HepG2 (cell line): Measurements from ENCODE around the gene ARHGDIG. TPM values are rescaled to one million over a fixed set of nuclear protein-coding genes. Genes with fewer than 3 reads are reported as not detected.

ENCODE experiments used
- ATAC-seq: fragments of 200-7000 bp; cut with Tn5 transposase; 3 replicates; pipeline ENCODE4 v1.9.1; 2020; ENCODE audit warnings: mild to moderate bottlenecking, moderate library complexity
- BruUV-seq: library from RNA; stranded (reverse); fragments of 400-500 nt; replicated peaks from 2 replicates; lab custom pipeline; 2021; lab: Mats Ljungman, UMichigan
- CTCF ChIA-PET: fragments of 300-600 bp; formaldehyde crosslinking; extraction: SDS; loops from one replicate; lab custom pipeline; 2021; ENCODE audit warnings: low total read pairs, inconsistent platforms, low intra/inter-chr PET ratio; lab: Yijun Ruan, JAX
- POLR2A ChIA-PET: fragments of 350-600 bp; sonication (Branson Sonifier 250); formaldehyde crosslinking; loops from one replicate; lab custom pipeline; 2020; ENCODE audit warnings: antibody characterized with exemption, inconsistent platforms; lab: Yijun Ruan, JAX
- DNase-seq: peaks from one replicate; pipeline ENCODE4 v3.0.0-alpha.2; 2015; ENCODE audit warnings: low spot score
- FAIRE-seq: peaks from 3 replicates; lab custom pipeline; 2011; peaks lifted over from hg19 to GRCh38; lab: Jason Lieb, UNC
- H2AFZ ChIP-seq: one replicate; pipeline ENCODE4 v1.6.1; 2011; ENCODE audit warnings: low read length, inconsistent platforms
- H3K27ac ChIP-seq: fragments of 300-600 bp; 3 replicates; pipeline ENCODE4 v1.8.0; 2011; ENCODE audit warnings: mixed run types, mild to moderate bottlenecking, mixed read lengths, low read length, inconsistent platforms; ENCODE audit not compliant: insufficient read depth; ENCODE audit errors: extremely low read length
- H3K27me3 ChIP-seq, 2 experiments: fragments of 200-600 bp in 1 of 2; 2 replicates in 1 of 2; 3 replicates in 1 of 2; pipeline versions ENCODE4 v1.6.0 to v1.8.0; 2011; ENCODE audit warnings: low read length in 2 of 2, mild to moderate bottlenecking in 2 of 2, moderate library complexity in 2 of 2, inconsistent platforms in 1 of 2; ENCODE audit not compliant: insufficient read depth in 2 of 2, control insufficient read depth in 1 of 2
- H3K36me3 ChIP-seq, 2 experiments: fragments of 200-600 bp in 1 of 2; replicated peaks in 1 of 2; 2 replicates in 1 of 2; 3 replicates in 1 of 2; pipeline versions ENCODE4 v1.5.1 to v1.8.0; 2011; ENCODE audit warnings: low read length in 2 of 2, inconsistent platforms in 1 of 2; ENCODE audit not compliant: insufficient read depth in 2 of 2, control insufficient read depth in 1 of 2
- H3K4me1 ChIP-seq: 2 replicates; pipeline ENCODE4 v1.5.1; 2012; ENCODE audit warnings: low read length, inconsistent platforms; ENCODE audit not compliant: insufficient read depth
- H3K4me2 ChIP-seq: 2 replicates; pipeline ENCODE4 v1.6.0; 2011; ENCODE audit warnings: low read depth, low read length, inconsistent platforms
- H3K4me3 ChIP-seq, 3 experiments: fragments of 200-600 bp in 1 of 3; sonication (generic), shearing (Covaris generic) in 1 of 3; replicated peaks in 1 of 3; 2 replicates each; pipeline ENCODE4 v1.5.1; 2011 to 2016; ENCODE audit warnings: low read length in 3 of 3, inconsistent platforms in 2 of 3, low read depth in 2 of 3, mild to moderate bottlenecking in 2 of 3, control low read depth in 1 of 3, mixed read lengths in 1 of 3; ENCODE audit not compliant: insufficient read depth in 1 of 3
- H3K79me2 ChIP-seq: one replicate; pipeline ENCODE4 v1.6.1; 2011; ENCODE audit warnings: low read length, inconsistent platforms; ENCODE audit not compliant: insufficient read depth
- H3K9ac ChIP-seq: 2 replicates; pipeline ENCODE4 v1.6.0; 2011; ENCODE audit warnings: mild to moderate bottlenecking, low read depth, low read length, inconsistent platforms; ENCODE audit not compliant: insufficient read depth
- H3K9me3 ChIP-seq: 2 replicates; pipeline ENCODE4 v1.5.1; 2012; ENCODE audit warnings: mild to moderate bottlenecking, low read length
- H4K20me1 ChIP-seq: 2 replicates; pipeline ENCODE4 v1.6.0; 2011; ENCODE audit warnings: inconsistent platforms, mild to moderate bottlenecking, low read length, moderate library complexity; ENCODE audit not compliant: insufficient read depth
- AGO2 ChIP-seq: fragments of 200-400 bp; formaldehyde crosslinking; optimal IDR thresholded peaks from 2 replicates; pipeline ENCODE3; 2017; ENCODE audit warnings: mild to moderate bottlenecking, low read depth, low read length, moderate library complexity
- FOXJ3 ChIP-seq: sonication (generic); formaldehyde crosslinking; IDR thresholded peaks from 2 replicates; pipeline ENCODE4 v1.4.0; 2020; ENCODE audit warnings: missing genetic modification reagents, mild to moderate bottlenecking, borderline replicate concordance
- NR2F1 ChIP-seq, 2 experiments: fragments of 450-650 bp in 1 of 2; formaldehyde crosslinking in 1 of 2; IDR thresholded peaks; 2 replicates each; pipeline versions ENCODE4 v1.5.0 to v1.6.1; 2016 to 2020; ENCODE audit warnings: mild to moderate bottlenecking in 1 of 2, missing compliant biosample characterization in 1 of 2, missing genetic modification reagents in 1 of 2, moderate library complexity in 1 of 2
- RORA ChIP-seq: sonication (generic); formaldehyde crosslinking; IDR thresholded peaks from 2 replicates; pipeline ENCODE4 v1.5.0; 2020; ENCODE audit warnings: mild to moderate bottlenecking, missing genetic modification reagents, moderate library complexity
- ZNF143 ChIP-seq: sonication (generic); formaldehyde crosslinking; IDR thresholded peaks from 2 replicates; pipeline ENCODE4 v1.4.0; 2020; ENCODE audit warnings: missing genetic modification reagents
- ZNF317 ChIP-seq: sonication (generic); formaldehyde crosslinking; IDR thresholded peaks from 2 replicates; pipeline ENCODE4 v1.5.0; 2020; ENCODE audit warnings: mild to moderate bottlenecking, missing genetic modification reagents
- ZSCAN21 ChIP-seq: sonication (generic); formaldehyde crosslinking; IDR thresholded peaks from 2 replicates; pipeline ENCODE4 v1.8.0; 2022; ENCODE audit warnings: mild to moderate bottlenecking, missing genetic modification reagents, moderate library complexity, borderline replicate concordance
- WGBS: methylation state at CpG from one replicate; pipeline ENCODE4 v1.1.6; 2017; ENCODE audit warnings: low lambda C conversion rate; 5-methylcytosine and 5-hydroxymethylcytosine counted together
- in situ Hi-C: cut with HindIII; loops from 2 replicates; pipeline ENCODE4 v1.10.0; 2017; ENCODE audit warnings: low pct_unique_long_range_greater_than_20kb; ENCODE audit not compliant: extremely low pct_ligation_motif_present
- intact Hi-C: fragments of 100-400 bp; cut with micrococcal nuclease; formaldehyde crosslinking; loops from one replicate; pipeline ENCODE4 v1.10.0; 2022; ENCODE audit not compliant: unreplicated experiment
- polyA plus RNA-seq, 8 experiments: library from polyadenylated mRNA; depleted of rRNA in 3 of 8; stranded (reverse) in 7 of 8; unstranded in 1 of 8; fragments of >200 nt; fragmentation: Illumina TruSeq in 4 of 8; extraction: Trizol in 4 of 8; gene quantifications; 2 replicates each; pipeline versions ENCODE4 v1.2.1 to v1.2.3, GENCODE V29; 2011 to 2016; ENCODE audit warnings: low read depth in 4 of 8, missing spikeins in 1 of 8, mixed read lengths in 1 of 8; ENCODE audit not compliant: insufficient read depth in 1 of 8
- total RNA-seq, 5 experiments: library from RNA; depleted of rRNA; stranded (reverse); fragments of >200 nt; fragmentation: Illumina TruSeq; extraction: Trizol; gene quantifications; 2 replicates each; pipeline ENCODE4 v1.2.3, GENCODE V29; 2016; ENCODE audit warnings: low read depth in 1 of 5
- TF ChIP-seq, protein P1 (sequence below): IDR thresholded peaks from 2 replicates; pipeline ENCODE4 v1.6.1; 2012; ENCODE audit warnings: low read depth, low read length, improper control_type of control experiment
- TF ChIP-seq, protein P2 (sequence below): sonication (generic); formaldehyde crosslinking; IDR thresholded peaks from 2 replicates; pipeline ENCODE4 v1.4.0; 2020; ENCODE audit warnings: missing genetic modification reagents, borderline replicate concordance

The ARHGDIG gene
- total and polyA plus RNA-seq, 2 of the 13 experiments (the other 11 are each of a cell fraction or from before 2014, with no cell fraction given): 0.24 to 0.48 TPM

- intact Hi-C loops: loop anchor here (5.0 kb wide), 1 partner anchor 52 kb away; no protein-coding TSS in a partner anchor
- WGBS: 93% methylated on average over 7 of the region's 22 CpGs
- H3K9me3 ChIP-seq: no peaks in the 10 kb centered on the region
- DNase-seq: no peak
- no peak for FAIRE-seq
- ChIA-PET POLR2A (no interaction called here), CTCF (no interaction called here)
- H3K27me3 ChIP-seq: no peaks in the 10 kb centered on the region
- peaks cover 15 to 69% of the 10 kb centered on the region in 2 experiments; a peak in 4 of 5 replicates for H3K36me3 ChIP-seq
- no peak overlapping the region for H3K9ac ChIP-seq
- in situ Hi-C loops: no loop called here
- H3K4me3 ChIP-seq: no peak overlapping the region
- no peaks in the 10 kb centered on the region for H3K4me1 ChIP-seq
- H3K27ac ChIP-seq: no peak overlapping the region
- no TSS peak for BruUV-seq
- no peaks in the 10 kb centered on the region for H3K79me2 ChIP-seq
- no peak overlapping the region for H3K4me2 ChIP-seq
- peak; percentile 19 for TF ChIP-seq AGO2
- TF ChIP-seq, protein P1, sequence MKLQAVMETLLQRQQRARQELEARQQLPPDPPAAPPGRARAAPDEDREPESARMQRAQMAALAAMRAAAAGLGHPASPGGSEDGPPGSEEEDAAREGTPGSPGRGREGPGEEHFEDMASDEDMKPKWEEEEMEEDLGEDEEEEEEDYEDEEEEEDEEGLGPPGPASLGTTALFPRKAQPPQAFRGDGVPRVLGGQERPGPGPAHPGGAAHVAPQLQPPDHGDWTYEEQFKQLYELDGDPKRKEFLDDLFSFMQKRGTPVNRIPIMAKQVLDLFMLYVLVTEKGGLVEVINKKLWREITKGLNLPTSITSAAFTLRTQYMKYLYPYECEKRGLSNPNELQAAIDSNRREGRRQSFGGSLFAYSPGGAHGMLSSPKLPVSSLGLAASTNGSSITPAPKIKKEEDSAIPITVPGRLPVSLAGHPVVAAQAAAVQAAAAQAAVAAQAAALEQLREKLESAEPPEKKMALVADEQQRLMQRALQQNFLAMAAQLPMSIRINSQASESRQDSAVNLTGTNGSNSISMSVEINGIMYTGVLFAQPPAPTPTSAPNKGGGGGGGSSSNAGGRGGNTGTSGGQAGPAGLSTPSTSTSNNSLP: no peak
- no peak for TF ChIP-seq NR2F1 (CRISPR knock-in tag; IDR thresholded peaks at IDR 0.05)
- TF ChIP-seq RORA (CRISPR knock-in tag): no peak
- no peak for TF ChIP-seq ZNF143 (CRISPR knock-in tag)
- TF ChIP-seq, protein P2, sequence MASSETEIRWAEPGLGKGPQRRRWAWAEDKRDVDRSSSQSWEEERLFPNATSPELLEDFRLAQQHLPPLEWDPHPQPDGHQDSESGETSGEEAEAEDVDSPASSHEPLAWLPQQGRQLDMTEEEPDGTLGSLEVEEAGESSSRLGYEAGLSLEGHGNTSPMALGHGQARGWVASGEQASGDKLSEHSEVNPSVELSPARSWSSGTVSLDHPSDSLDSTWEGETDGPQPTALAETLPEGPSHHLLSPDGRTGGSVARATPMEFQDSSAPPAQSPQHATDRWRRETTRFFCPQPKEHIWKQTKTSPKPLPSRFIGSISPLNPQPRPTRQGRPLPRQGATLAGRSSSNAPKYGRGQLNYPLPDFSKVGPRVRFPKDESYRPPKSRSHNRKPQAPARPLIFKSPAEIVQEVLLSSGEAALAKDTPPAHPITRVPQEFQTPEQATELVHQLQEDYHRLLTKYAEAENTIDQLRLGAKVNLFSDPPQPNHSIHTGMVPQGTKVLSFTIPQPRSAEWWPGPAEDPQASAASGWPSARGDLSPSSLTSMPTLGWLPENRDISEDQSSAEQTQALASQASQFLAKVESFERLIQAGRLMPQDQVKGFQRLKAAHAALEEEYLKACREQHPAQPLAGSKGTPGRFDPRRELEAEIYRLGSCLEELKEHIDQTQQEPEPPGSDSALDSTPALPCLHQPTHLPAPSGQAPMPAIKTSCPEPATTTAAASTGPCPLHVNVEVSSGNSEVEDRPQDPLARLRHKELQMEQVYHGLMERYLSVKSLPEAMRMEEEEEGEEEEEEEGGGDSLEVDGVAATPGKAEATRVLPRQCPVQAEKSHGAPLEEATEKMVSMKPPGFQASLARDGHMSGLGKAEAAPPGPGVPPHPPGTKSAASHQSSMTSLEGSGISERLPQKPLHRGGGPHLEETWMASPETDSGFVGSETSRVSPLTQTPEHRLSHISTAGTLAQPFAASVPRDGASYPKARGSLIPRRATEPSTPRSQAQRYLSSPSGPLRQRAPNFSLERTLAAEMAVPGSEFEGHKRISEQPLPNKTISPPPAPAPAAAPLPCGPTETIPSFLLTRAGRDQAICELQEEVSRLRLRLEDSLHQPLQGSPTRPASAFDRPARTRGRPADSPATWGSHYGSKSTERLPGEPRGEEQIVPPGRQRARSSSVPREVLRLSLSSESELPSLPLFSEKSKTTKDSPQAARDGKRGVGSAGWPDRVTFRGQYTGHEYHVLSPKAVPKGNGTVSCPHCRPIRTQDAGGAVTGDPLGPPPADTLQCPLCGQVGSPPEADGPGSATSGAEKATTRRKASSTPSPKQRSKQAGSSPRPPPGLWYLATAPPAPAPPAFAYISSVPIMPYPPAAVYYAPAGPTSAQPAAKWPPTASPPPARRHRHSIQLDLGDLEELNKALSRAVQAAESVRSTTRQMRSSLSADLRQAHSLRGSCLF (CRISPR knock-in tag): no peak
- no peak for TF ChIP-seq FOXJ3 (CRISPR knock-in tag)
- no peak for TF ChIP-seq ZNF317 (CRISPR knock-in tag)
- no peak for TF ChIP-seq ZSCAN21
- ATAC-seq: no peak
- no peaks in the 10 kb centered on the region for H4K20me1 ChIP-seq
- H2AFZ ChIP-seq: no peak overlapping the region
Measured at GRCh38 chr16:289395-289997, 9.1 kb downstream of the ARHGDIG start.
